ENCODE data around the gene RFX1.
"Not testable (repeated sequence)": the region's sequence is repeated elsewhere in the genome, so short reads cannot be mapped to it uniquely, and the experiment has no call there.

DNA sequence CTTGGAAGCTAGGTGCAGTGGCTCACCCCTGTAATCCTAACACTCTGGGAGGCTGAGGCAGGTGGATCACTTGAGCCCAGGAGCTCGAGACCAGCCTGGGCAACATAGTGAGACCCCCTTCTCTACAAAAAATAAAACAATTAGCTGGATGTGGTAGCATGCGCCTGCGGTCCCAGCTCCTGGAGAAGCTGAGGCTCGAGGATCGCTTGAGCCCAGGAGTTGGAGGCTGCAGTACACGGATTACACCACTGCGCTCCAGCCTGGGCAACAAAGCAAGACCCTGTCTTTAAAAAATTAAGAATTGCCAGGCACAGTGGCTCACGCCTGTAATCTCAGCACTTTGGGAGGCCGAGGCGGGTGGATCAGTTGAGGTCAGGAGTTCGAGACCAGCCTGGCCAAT is 44.8 kb upstream of the RFX1 start:
- TF ChIP-seq, protein P1, sequence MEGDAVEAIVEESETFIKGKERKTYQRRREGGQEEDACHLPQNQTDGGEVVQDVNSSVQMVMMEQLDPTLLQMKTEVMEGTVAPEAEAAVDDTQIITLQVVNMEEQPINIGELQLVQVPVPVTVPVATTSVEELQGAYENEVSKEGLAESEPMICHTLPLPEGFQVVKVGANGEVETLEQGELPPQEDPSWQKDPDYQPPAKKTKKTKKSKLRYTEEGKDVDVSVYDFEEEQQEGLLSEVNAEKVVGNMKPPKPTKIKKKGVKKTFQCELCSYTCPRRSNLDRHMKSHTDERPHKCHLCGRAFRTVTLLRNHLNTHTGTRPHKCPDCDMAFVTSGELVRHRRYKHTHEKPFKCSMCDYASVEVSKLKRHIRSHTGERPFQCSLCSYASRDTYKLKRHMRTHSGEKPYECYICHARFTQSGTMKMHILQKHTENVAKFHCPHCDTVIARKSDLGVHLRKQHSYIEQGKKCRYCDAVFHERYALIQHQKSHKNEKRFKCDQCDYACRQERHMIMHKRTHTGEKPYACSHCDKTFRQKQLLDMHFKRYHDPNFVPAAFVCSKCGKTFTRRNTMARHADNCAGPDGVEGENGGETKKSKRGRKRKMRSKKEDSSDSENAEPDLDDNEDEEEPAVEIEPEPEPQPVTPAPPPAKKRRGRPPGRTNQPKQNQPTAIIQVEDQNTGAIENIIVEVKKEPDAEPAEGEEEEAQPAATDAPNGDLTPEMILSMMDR (IDR thresholded peaks at IDR 0.05; ENCODE audit: low read depth, low read length, poor library complexity, severe bottlenecking): not testable (repeated sequence)
- TF ChIP-seq EZH2phosphoT487 (IDR thresholded peaks at IDR 0.05; ENCODE audit: borderline replicate concordance, low read length): not testable (repeated sequence)

Data from DOHH2 (cell line).